ENCODE results near the gene VSNL1.

Gene VSNL1

GRCh38 chr2:17630089-17630488 lies 89.6 kb downstream of the VSNL1 start:
- no peak for TF ChIP-seq MYC (IDR thresholded peaks at IDR 0.05; ENCODE audit: low read depth, low read length)
- no peak for TF ChIP-seq MAX (IDR thresholded peaks at IDR 0.05; ENCODE audit: low read depth, low read length)
- no peak for TF ChIP-seq POLR2A (IDR thresholded peaks at IDR 0.05; ENCODE audit: extremely low read depth, insufficient read length)
- no peak for TF ChIP-seq CTCF (IDR thresholded peaks at IDR 0.05; ENCODE audit: low read depth, low read length)
- DNase-seq (ENCODE audit: low read depth): no peak
- H3K4me3 ChIP-seq (ENCODE audit: low read depth, low read length): no peak overlapping the region

GRCh38 chr2:17634997-17635396 lies 94.5 kb downstream of the VSNL1 start:
- H3K4me3 ChIP-seq (ENCODE audit: low read depth, low read length): no peak overlapping the region
- TF ChIP-seq MYC (IDR thresholded peaks at IDR 0.05; ENCODE audit: low read depth, low read length) (no peak), CTCF (IDR thresholded peaks at IDR 0.05; ENCODE audit: low read depth, low read length) (no peak), POLR2A (IDR thresholded peaks at IDR 0.05; ENCODE audit: extremely low read depth, insufficient read length) (no peak), MAX (IDR thresholded peaks at IDR 0.05; ENCODE audit: low read depth, low read length) (no peak)
- no peak for DNase-seq (ENCODE audit: low read depth)

GRCh38 chr2:17636257-17636656 lies 95.8 kb downstream of the VSNL1 start:
- no peak for DNase-seq (ENCODE audit: low read depth)
- no peak for TF ChIP-seq MAX (IDR thresholded peaks at IDR 0.05; ENCODE audit: low read depth, low read length)
- TF ChIP-seq POLR2A (IDR thresholded peaks at IDR 0.05; ENCODE audit: extremely low read depth, insufficient read length): no peak
- no peak overlapping the region for H3K4me3 ChIP-seq (ENCODE audit: low read depth, low read length)

- TF ChIP-seq CTCF (IDR thresholded peaks at IDR 0.05; ENCODE audit: low read depth, low read length): no peak
- TF ChIP-seq MAX (IDR thresholded peaks at IDR 0.05; ENCODE audit: low read depth, low read length): no peak
- TF ChIP-seq POLR2A (IDR thresholded peaks at IDR 0.05; ENCODE audit: extremely low read depth, insufficient read length): no peak
- TF ChIP-seq MYC (IDR thresholded peaks at IDR 0.05; ENCODE audit: low read depth, low read length): no peak
- no peak for DNase-seq (ENCODE audit: low read depth)
- no peak overlapping the region for H3K4me3 ChIP-seq (ENCODE audit: low read depth, low read length)
Measured at GRCh38 chr2:17637131-17637906, 96.8 kb downstream of the VSNL1 start.

GRCh38 chr2:17638196-17638743 lies 97.8 kb downstream of the VSNL1 start:
- no peak overlapping the region for H3K4me3 ChIP-seq (ENCODE audit: low read depth, low read length)
- TF ChIP-seq MAX (IDR thresholded peaks at IDR 0.05; ENCODE audit: low read depth, low read length) (no peak), MYC (IDR thresholded peaks at IDR 0.05; ENCODE audit: low read depth, low read length) (no peak), POLR2A (IDR thresholded peaks at IDR 0.05; ENCODE audit: extremely low read depth, insufficient read length) (no peak), CTCF (IDR thresholded peaks at IDR 0.05; ENCODE audit: low read depth, low read length) (no peak)
- DNase-seq (ENCODE audit: low read depth): no peak

- TF ChIP-seq CTCF (IDR thresholded peaks at IDR 0.05; ENCODE audit: low read depth, low read length): no peak
- TF ChIP-seq POLR2A (IDR thresholded peaks at IDR 0.05; ENCODE audit: extremely low read depth, insufficient read length): no peak
- TF ChIP-seq MAX (IDR thresholded peaks at IDR 0.05; ENCODE audit: low read depth, low read length): no peak
- no peak for TF ChIP-seq MYC (IDR thresholded peaks at IDR 0.05; ENCODE audit: low read depth, low read length)
Measured at GRCh38 chr2:17640406-17640805, 99.9 kb downstream of the VSNL1 start.

More at GRCh38 chr2:17640406-17640805, 99.9 kb downstream of the VSNL1 start:
- H3K4me3 ChIP-seq (ENCODE audit: low read depth, low read length): no peak overlapping the region
- DNase-seq (ENCODE audit: low read depth): no peak

All from NB4 (cell line).